Esophagus squamous epithelium (tissue), 4 donors: ENCODE results near the gene AGBL1.

Experiments used
- POLR2A ChIP-seq, 4 donors: fragments of 450-650 bp; IDR thresholded peaks; one replicate each; pipeline ENCODE4 v1.6.1; 2017; ENCODE audit warnings: antibody characterized with exemption in 4 of 4, mild to moderate bottlenecking in 4 of 4, moderate library complexity in 3 of 4
- TF ChIP-seq, protein P1 (sequence below), 6 experiments: fragments of 450-650 bp in 4 of 6; fragments of 200-600 bp in 2 of 6; sonication (generic) in 2 of 6; IDR thresholded peaks; one replicate each; pipeline ENCODE4 v1.5.1; 2016 to 2019; ENCODE audit warnings: antibody characterized with exemption in 6 of 6, mild to moderate bottlenecking in 4 of 6, moderate library complexity in 4 of 6

GRCh38 chr15:86935841-86936240 lies 856.2 kb downstream of the AGBL1 start:
- TF ChIP-seq, protein P1, sequence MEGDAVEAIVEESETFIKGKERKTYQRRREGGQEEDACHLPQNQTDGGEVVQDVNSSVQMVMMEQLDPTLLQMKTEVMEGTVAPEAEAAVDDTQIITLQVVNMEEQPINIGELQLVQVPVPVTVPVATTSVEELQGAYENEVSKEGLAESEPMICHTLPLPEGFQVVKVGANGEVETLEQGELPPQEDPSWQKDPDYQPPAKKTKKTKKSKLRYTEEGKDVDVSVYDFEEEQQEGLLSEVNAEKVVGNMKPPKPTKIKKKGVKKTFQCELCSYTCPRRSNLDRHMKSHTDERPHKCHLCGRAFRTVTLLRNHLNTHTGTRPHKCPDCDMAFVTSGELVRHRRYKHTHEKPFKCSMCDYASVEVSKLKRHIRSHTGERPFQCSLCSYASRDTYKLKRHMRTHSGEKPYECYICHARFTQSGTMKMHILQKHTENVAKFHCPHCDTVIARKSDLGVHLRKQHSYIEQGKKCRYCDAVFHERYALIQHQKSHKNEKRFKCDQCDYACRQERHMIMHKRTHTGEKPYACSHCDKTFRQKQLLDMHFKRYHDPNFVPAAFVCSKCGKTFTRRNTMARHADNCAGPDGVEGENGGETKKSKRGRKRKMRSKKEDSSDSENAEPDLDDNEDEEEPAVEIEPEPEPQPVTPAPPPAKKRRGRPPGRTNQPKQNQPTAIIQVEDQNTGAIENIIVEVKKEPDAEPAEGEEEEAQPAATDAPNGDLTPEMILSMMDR (IDR thresholded peaks at IDR 0.05): no peak
- TF ChIP-seq POLR2A (IDR thresholded peaks at IDR 0.05): no peak
